Ishikawa (cell line): ENCODE measurements around the gene L3MBTL1.

ENCODE experiments used
- CEBPB ChIP-seq: IDR thresholded peaks from 2 replicates; pipeline ENCODE4 v1.6.1; 2012
- CREB1 ChIP-seq: IDR thresholded peaks from 2 replicates; pipeline ENCODE4 v1.6.1; 2012; ENCODE audit warnings: low read depth
- EGR1 ChIP-seq: IDR thresholded peaks from 2 replicates; pipeline ENCODE4 v1.6.1; 2012
- EP300 ChIP-seq: IDR thresholded peaks from 2 replicates; pipeline ENCODE4 v1.6.1; 2012; ENCODE audit warnings: borderline replicate concordance
- FOXM1 ChIP-seq: IDR thresholded peaks from 2 replicates; pipeline ENCODE4 v1.6.1; 2012; ENCODE audit warnings: low read depth, borderline replicate concordance
- RAD21 ChIP-seq: IDR thresholded peaks from 2 replicates; pipeline ENCODE4 v1.6.1; 2012; ENCODE audit warnings: low read depth
- TAF1 ChIP-seq: IDR thresholded peaks from 2 replicates; pipeline ENCODE4 v1.6.1; 2012; ENCODE audit warnings: low read depth, mild to moderate bottlenecking
- TCF12 ChIP-seq: IDR thresholded peaks from 2 replicates; pipeline ENCODE4 v1.6.1; 2012; ENCODE audit warnings: low read depth
- TEAD4 ChIP-seq: IDR thresholded peaks from 2 replicates; pipeline ENCODE4 v1.6.1; 2012
- YY1 ChIP-seq: IDR thresholded peaks from 2 replicates; pipeline ENCODE4 v1.6.1; 2012; ENCODE audit warnings: low read depth
- ZBTB7A ChIP-seq: IDR thresholded peaks from 2 replicates; pipeline ENCODE4 v1.6.1; 2012; ENCODE audit warnings: low read depth
- TF ChIP-seq, protein P1 (sequence below): IDR thresholded peaks from 2 replicates; pipeline ENCODE4 v1.6.1; 2012
- TF ChIP-seq, protein P2 (sequence below): IDR thresholded peaks from 2 replicates; pipeline ENCODE4 v1.6.1; 2012; ENCODE audit warnings: low read depth, mild to moderate bottlenecking

Gene L3MBTL1

DNA sequence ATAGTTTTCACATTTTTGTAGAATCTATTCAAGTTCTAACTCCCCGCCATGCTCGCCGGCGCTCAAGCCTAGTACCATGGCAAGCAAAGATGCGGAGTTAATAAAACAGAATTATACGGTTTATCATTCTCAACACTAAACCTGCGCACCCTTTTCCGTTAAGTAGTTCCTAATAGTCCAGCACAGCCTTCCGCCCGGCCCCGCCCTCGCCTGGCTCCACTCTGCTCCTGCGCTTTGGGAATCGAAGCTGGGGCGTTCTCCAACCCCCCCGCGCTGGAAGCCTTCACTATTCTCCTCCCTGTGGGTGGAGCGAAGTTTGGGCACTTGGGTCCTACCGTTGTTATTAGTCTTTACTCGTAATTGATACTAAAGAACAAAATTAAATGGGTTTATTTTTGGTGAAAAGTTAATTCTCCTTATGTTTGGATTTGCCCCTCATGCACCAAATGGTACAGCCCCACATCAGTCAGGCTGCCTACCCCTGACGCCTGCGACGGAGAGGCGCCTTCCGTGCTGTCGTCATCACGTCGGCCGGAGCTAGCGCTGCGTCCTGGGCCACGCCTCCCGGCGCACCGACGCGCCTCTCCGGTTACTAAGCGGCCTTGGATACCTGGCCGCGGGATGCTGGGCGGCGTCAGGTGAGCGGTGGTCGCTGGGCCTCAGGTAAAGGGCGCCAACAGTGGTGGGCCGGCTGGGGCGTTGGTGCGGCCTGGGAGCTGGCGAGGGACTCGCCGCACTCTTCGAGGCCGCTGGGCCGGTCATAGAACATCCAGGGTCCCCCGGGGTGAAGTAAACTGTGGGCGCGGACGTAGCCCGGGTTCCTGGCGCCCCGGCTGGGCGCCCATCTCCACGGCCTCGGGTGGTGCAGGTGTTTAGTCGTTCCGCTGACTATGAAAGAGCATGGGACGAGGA is 83.2 kb downstream of the L3MBTL1 start, which contains the start of gene IFT52:
TSS of gene IFT52 (plus strand) at position 546 of the 912 bp plus-strand sequence. CDS start 3,762 bp downstream, outside the sequence.
- TF ChIP-seq FOXM1 (no peak), EP300 (peak; percentile 19; the same call in 1 of the 2 replicates), YY1 (no peak), RAD21 (no peak), EGR1 (no peak), CEBPB (no peak), TAF1 (peak; percentile 29), TCF12 (0 out of 2 replicates have a peak, but pooled peaks have one; percentile 14), TEAD4 (no peak), CREB1 (peak; percentile 68), ZBTB7A (0 out of 2 replicates have a peak, but pooled peaks have one; percentile 57)
- TF ChIP-seq, protein P1, sequence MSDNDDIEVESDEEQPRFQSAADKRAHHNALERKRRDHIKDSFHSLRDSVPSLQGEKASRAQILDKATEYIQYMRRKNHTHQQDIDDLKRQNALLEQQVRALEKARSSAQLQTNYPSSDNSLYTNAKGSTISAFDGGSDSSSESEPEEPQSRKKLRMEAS, result no peak; the same call in 1 of the 2 replicates
- TF ChIP-seq, protein P2, sequence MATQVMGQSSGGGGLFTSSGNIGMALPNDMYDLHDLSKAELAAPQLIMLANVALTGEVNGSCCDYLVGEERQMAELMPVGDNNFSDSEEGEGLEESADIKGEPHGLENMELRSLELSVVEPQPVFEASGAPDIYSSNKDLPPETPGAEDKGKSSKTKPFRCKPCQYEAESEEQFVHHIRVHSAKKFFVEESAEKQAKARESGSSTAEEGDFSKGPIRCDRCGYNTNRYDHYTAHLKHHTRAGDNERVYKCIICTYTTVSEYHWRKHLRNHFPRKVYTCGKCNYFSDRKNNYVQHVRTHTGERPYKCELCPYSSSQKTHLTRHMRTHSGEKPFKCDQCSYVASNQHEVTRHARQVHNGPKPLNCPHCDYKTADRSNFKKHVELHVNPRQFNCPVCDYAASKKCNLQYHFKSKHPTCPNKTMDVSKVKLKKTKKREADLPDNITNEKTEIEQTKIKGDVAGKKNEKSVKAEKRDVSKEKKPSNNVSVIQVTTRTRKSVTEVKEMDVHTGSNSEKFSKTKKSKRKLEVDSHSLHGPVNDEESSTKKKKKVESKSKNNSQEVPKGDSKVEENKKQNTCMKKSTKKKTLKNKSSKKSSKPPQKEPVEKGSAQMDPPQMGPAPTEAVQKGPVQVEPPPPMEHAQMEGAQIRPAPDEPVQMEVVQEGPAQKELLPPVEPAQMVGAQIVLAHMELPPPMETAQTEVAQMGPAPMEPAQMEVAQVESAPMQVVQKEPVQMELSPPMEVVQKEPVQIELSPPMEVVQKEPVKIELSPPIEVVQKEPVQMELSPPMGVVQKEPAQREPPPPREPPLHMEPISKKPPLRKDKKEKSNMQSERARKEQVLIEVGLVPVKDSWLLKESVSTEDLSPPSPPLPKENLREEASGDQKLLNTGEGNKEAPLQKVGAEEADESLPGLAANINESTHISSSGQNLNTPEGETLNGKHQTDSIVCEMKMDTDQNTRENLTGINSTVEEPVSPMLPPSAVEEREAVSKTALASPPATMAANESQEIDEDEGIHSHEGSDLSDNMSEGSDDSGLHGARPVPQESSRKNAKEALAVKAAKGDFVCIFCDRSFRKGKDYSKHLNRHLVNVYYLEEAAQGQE, result no peak
